Pons (tissue), 1 donor: ENCODE results near the gene SLC5A1.

Experiments
- DNase-seq: peaks from one replicate; pipeline ENCODE4 v3.0.0-alpha.2; 2016; ENCODE audit warnings: low spot score

The SLC5A1 gene

DNA sequence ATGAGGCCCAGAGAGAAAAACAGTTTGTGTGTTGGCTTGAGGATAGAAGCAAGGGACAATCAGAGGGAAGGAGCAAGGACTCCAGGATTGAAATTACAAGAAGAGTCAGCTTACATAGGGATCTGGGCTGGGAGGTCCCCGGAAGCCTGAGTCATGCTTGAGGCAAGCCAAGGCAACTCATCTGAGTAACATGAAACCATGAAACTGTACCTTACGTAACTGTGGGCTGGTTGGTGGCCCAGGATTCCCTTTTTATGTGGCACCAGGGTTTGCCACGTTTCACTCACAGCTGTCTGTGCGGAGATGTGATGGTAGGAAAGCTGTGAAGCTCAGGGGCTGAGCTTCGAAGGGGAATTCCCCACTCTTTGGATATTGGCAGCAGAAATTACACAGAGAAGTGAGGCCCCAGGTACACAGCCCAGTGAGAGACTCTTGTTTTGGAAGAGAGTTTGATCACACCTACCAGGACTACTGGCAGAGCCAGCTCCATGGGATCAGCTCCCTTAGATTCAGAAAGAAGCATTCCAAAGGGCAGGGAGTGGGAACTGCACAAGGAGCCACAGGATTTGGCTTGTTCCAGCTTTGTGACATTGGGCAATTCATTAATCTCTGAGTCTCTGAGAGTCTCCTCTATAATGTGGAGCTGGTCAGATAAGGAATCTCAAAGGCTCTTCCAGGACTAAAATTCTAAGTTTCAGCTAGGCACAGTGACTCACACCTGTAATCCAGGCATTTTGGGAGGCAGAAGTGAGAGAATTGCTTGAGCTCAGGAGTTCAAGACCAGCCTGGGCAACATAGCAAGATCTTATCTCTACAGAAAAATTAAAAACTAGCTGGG is 7.8 kb downstream of the SLC5A1 start:
- no peak for DNase-seq

DNA sequence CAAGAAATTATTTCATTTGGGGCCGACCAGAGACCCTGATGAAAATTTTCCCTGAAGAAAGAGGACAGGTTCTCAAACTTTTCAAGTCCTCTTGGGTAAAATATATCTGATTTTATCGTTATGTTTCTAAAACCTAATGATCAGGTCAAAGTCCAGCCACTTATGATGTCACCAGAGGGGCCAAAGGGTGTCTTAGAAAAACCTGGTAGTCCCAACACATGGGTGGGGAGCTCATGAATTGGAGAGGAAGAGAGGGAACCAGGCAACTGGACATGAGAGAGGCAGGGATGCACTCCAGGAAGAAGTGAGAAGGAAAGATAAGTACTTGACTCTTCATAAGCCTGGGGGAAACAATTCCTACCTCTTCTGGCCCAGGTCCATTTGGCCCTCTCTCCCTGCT is 9.2 kb downstream of the SLC5A1 start:
- no peak for DNase-seq

DNA sequence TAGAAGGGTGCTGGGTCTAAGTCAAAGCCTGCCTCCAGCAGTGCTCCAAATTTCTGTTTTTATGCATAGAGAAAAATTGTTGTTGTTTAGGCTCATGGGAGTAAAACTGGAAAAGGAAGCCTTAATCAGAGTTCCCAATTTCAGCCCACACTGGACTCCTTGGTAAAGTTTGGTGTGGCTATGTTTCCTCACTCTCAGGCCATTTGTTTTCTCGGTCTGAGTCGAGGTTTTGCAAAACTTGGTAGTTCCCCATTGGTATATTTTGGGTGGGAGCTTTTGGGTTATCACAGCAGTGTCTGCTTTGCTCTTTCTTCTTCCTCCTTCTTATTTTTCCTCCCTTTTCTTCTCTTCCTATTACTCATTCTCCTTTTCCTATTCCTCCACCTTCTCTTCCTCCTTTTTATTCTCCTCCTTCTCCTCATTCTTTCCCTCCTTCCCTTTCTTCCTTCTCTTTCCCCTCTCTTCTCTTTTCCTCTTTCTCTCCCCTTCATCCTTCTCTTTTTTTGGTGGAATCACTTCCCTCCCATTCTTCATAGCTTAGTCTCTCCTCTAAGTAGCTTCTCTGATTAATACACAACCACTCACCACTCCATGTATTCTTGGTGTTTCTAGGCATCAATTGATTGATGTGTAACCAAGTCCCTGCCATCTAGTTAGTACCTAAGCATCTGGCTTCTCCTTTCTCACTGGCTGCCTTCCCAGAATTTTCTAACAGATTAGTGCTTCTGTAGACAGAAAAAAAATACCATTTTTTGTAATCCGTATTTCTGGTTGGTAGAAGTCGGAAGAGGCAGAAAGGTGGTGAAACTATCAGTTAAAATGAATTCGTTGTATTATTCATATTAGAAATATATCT is 10.1 kb downstream of the SLC5A1 start:
- DNase-seq: no peak

DNA sequence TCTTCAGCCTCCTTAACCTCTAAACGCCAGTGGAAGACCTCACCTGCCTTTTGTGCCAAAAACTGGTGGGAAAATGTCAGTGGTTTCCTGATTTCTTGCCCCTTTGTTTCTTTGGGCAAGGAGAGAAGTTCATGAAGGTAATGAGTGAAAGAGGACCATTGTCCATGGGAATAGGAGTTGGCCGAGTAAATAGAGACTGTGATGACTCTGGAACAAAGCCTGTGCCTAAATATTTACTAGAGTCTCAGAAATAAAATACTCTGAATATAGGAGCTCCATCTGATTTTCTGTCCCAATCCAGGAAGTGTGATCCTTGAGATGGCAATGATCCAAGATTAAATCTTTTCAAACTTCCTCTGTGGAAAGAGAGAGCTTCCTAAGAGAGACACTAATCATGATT is 12.0 kb downstream of the SLC5A1 start:
- no peak for DNase-seq

DNA sequence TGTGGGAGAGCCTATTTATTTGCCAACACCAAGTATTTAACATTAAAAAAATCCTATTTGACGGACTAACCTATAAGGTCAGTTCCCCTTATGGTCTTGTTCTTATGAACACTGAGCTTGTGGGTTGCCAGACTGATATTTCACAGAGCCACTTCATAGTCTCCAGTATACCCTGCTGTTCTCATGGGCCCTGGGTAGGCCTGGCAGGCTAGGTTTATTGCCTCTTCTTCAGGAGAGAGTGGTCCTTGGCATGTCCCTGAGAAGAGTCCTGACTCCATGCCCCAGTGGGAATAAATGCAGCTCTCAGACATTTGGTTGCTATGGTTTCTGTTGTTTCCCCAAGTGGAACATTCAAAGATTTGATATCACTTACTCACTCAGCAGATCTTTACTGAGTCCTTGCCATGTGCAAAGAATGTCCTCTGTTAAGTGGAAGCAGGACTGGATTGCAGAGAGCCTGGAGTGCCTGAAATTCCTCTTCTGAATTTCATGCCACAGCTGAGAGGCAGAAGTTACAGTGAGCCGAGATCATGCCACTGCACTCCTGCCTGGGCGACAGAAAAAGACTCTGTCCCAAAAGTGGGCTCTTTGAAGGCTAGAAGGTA is 15.7 kb downstream of the SLC5A1 start:
- no peak for DNase-seq

DNA sequence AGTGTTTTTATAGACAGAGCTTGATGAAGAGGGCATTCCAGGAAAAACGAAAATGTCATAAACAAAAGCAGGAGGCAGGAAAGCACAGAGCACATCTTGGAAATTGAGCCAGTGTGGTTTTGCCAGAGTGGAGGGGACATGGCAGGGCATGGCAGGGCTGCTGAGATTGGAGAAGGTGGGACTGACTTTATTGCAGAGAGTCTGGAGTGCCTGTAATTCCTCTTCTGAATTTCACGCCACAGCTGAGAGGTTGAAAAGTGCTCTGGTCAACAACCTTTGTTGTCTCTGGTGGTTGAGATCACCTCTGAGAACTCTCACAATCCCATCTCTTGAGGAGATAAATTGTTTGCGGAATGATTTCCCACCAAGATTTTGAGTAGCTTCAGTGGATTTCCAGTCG is 16.4 kb downstream of the SLC5A1 start:
- DNase-seq: no peak

DNA sequence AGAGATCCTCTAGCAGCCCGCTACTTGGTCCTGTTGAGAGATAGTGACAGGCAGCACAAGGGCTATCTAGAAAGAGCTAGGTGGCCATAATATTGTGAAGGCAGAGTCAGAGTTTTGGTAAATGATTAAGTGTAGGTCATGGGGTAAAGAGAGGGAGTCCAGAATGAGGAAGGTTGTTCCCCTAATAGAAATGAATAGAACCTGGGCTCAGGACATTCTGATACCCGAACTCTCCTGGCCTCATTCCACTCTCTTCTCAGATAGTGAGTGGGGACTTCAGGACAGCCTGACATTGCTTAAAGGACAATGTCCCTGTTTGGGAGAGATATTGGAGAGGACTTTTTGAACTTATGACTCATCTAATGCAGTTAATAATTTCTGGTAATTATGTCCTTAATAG is 20.6 kb downstream of the SLC5A1 start:
- no peak for DNase-seq

DNA sequence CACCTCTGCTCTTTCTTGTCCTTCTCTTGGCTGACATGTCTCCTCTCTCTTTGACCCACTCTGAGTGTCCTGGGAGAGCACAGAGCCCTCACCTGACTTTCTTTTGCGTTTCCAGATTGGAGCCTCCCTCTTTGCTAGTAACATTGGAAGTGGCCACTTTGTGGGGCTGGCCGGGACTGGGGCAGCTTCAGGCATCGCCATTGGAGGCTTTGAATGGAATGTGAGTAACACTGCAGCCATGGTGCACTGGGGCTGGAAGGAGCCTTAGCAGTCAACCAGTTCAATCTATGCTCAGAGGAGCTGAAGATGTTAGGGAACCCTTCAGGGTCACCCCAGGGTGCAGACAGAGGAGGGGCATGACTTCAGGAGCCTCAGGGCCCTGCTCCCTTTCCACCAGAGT is 23.8 kb downstream of the SLC5A1 start:
- DNase-seq: no peak

DNA sequence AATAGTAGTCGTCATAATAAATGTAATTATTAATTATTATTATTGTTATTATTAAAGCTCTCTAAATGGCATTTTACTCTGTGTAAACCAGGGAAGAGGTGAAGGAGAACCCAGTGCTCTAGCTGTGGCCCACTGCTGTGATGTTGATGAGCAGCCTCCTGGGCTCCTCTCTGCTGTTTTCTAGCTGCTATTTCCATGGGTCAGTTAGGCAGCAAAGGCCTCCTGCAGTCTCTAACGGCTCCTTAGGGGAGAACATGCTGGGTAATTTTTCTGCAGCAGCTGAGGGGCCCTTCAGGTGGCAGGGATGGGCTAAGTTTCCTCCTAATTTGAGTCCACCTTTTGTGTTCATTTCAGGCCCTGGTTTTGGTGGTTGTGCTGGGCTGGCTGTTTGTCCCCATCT is 24.6 kb downstream of the SLC5A1 start:
- DNase-seq: no peak

DNA sequence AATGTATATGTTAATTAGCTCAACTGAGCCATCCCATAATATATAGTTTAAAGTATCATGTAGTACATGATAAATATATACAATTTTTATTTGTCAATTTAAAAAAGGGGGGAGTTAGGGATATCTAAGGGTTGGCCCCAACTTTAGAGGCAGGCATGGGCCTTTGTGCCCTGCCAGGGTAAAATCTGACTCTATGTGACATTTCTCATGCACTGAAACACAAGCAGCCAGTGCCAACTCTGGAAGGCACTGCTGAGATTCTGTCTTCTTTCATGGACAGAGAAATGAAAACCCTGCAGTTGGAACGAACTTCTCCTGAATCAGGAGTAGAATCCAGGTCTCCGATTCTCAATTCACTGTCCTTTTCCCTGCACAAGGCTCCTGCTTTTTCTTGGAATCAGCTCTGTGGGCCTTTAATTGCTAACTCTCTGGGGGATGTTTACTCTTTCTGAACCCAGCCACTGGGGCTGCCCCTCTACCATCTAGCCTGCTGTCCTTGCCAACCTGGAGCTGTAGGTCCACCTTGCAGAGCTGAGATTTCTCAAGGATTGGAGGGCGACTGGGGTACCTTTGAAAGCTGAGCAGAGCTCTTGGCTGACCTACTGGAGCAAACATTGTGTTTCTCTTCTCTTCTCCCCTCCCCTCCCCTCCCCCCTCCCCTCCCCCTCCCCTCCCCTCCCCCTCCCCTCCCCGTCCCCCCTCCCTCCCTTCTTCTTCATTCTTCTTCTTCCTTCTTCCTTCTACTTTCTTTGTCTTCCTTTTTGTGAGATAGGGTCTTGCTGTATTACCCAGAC is 26.7 kb downstream of the SLC5A1 start:
- DNase-seq: no peak

DNA sequence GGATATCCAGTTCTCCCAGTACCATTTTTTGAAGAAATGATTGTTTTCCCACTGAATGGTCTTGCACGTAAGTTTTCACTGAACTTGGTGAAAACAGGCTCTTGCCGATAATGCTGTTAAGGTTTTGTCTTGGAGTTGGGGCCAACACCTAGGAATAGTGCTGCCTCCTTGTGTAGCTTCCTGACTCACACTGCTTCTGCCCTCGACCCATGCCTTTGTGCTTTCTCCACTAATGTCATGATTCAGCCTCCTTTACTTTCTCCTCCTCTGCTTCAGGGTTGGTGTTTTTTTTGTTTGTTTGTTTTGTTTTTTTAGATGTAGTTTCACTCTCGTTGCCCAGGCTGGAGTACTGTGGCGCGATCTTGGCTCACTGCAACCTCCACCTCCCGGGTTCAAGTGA is 30.2 kb downstream of the SLC5A1 start:
- DNase-seq: no peak

DNA sequence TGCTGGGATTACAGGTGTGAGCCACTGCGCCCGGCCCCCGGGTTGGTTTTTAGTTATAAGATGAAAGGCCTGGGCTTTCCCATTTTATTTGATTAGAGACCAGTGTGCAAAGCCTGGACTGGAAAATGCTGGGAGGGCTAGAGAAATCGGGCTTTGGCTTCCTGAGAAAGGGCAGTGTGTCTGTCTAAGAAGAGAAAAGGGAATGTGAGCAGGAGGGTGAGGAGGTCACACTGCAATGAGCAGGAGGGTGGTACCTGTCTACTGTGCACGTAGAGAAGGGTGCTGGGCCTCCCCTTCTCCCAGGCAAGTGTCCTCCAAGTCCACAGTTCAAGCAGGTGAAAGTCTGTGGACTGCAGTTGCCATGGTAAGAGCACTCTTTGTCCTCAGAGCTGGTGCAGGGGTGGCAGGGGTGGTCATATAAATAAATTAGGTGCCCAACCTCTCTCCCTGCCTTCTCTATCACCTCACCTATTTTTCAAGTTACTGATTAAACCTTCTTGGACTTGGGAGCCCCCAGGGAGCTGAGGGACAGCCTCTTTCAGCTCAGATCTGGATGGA is 30.8 kb downstream of the SLC5A1 start:
- DNase-seq: no peak

DNA sequence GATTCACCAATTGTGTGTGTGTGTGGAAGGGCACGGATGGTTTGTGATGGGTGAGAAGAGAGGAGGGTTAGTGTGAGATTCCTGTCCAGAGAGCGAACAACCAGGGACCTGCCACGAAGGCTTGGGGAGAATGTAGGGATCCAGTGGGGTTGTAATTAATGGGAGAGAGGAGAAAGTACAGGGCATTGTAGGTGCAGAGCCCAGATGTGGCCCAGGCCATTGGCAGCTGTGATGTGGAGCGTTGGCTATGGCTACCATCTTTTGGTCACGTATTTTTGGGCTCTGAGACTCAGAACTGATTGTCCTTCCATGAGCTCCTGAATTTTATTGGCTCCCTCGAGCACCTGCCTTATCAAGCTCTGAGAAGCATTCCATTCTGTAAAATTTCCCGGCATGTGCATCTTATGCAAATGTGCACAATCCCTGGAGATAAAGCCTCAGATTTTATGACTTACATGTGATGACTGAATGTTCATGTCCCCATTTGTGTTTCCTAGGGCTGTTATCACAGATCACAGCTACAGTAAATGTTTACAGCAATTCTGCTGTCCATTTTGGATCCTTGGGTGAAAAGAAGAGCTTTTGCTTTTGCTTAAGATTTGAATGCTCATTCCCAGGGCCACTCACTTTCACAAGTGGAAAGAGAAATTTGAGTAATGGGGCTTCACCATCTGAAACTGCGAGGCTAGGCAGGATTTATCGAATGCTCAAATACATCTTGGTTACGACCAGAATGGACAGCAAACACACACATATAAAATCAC is 33.1 kb downstream of the SLC5A1 start:
- no peak for DNase-seq

DNA sequence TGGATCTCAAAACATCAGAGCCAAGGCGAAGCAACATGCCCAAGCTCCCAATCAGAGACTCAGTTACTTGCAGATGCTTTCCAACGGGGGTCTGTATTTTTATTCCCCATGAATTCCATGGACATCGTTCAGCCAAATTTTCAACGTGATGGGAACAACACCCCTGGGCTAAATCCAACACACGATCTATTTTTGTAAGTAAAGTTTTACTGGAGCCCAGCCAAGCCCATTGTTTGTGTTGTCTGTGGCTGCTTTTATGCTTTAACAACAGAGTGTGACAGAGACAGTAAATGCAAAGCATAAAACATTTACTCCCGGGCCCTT is 33.7 kb downstream of the SLC5A1 start:
- no peak for DNase-seq

DNA sequence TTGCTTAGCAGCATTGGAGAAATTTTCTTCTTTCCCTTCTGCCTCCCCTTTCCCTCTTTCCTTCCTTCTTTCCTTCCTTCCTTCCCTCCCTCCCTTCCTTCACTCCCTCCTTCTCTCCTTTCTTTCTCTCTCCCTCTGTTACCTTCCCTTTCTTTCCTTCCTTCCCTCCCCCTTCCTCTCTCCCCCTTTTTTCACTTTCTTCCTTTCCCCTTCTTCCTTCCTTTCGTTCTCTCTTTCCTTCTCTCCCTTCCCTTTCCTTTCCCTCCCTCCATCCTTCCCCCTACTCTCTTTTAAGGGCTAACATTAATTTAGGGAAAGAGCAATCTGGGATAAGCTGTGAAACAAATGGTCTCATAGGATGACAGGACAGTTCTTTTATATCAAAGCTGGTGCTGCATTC is 34.1 kb downstream of the SLC5A1 start:
- DNase-seq: no peak

DNA sequence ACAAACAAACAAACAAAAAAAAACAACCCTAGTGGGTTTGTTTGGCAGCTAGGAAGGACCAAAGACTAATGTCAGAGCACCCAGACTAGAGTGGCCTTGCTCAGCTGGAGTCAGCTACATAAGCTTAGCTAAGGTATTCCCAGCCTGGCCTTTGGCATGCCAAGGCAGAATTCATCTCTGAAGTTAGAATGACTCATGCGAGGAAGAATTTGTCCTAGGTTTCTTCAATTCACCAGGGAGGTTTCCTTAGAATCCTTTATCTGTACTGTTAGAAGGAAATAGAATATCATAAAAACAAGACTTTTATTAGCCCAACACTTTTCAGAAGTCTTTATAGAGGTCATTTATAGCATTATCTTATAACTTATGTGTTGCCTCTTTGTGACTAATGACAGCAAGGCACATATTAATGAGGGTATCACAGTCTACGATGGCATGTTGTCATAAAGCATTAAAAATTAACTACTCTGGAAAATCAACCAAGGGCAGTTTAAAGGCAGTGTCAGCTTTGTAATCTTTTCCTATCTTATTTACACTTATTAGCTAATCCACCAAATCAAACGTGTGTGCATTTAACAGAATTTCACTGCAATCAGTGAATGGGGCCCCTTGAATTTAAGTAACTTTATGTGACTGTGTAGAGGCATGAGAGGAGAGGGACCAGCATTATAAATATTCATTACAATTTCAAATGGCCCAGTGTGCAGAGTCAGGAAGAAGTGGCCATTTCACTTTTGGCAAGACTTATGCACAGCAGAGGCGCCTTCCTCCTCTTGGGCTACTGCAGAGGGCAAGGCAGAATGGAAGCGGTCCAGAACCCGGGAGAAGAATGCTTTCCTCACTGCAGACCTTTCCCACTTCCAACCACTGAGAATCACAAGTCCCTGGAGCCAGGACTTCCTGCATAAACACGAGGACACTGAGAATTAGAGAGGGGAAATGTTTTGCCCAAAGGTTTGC is 36.3 kb downstream of the SLC5A1 start:
- no peak for DNase-seq

DNA sequence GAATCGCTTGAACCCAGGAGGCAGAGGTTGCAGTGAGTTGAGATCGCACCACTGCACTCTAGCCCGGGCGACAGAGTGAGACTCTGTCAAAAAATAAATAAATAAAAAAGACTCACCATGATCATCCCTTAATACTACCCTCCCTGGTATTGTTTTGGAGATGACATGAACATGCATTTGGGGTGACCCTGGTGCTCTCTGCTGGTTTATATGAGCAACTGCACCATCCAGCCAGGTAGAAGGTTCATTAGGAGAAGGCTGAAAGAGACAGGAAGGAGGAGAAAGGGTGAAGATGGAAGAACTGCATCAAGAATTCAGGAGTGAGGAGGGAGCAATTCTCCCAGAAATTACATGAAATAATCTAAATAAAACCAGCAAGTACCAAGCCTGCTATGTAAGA is 37.8 kb downstream of the SLC5A1 start:
- peak; percentile 34 for DNase-seq

DNA sequence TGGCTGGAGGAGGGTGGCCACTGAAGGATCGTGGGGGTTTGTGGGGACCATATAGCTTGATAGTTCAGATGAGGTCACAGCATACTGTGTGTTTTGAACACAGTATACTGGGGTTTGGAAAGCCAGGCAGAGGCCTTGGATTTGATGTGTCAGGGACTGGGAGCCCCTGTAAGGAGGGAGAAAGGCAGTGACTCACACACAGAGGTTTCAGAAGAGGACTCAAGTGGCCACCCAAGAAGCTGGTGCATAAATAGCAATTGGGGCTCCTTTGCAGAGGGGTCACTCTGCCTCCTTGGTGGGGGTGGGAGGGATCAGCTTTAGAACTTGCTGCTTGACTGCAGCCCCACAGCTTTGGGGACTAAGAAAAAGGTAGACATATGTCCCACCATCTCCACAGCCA is 39.3 kb downstream of the SLC5A1 start:
- DNase-seq: no peak

DNA sequence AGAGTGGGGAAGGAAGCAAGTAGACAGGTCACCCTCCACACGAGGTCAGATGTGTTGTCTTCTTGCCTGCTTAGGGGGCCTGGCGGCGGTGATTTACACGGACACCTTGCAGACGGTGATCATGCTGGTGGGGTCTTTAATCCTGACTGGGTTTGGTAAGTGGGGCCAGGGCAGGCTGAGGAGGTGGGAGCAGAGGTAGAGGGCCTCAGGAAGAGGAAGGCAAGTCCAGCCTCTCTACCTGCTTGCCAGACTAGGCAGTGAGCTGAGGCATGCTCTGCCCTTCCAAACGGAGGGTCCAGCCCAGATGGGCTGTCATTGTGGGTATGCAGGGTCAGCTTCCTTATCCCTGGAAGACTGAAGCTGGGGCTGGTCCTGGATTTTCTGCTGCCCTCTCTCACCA is 39.9 kb downstream of the SLC5A1 start:
- no peak for DNase-seq

DNA sequence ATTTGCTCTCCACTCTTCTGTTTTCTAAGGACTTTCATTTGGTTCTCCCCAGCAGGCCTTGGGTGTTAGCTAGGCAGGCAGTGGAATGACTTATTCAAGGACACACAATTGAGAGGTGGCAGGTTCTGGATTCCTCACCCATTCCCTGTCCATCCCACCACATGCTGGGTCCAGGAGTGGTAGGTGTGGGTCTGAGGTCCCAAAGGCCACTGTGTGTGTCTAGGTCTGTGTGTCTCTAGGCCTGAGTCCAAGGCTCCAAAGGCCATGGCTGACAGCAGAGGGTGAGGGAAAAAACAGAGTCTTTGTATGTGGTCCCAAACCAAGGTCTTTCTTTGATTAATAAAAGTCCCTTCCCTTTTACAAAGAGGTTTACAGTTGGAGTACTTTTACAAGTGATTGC is 40.8 kb downstream of the SLC5A1 start:
- DNase-seq: no peak
